ENCODE data around the gene PNPLA2.

DNA sequence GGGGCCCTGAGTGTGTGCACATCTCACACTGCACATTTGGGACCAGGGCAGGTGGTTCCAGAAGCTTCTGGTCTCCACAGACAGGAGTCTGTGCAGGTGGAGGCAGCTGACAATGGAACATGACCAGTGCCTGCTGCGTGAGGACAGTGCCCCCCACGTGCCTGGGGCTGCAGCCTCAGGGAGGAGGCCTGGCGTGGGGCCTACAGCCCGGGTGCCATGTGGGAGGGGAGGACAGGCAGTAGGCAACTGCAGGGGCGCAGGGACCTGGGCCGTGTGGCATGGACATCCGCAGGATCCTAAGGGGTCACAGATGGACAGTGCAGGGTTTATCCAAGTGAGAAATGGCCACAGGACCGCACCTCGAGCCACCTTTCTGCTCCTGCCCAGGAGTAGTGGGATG lies 52.8 kb downstream of the PNPLA2 start:
- TF ChIP-seq, protein P1, sequence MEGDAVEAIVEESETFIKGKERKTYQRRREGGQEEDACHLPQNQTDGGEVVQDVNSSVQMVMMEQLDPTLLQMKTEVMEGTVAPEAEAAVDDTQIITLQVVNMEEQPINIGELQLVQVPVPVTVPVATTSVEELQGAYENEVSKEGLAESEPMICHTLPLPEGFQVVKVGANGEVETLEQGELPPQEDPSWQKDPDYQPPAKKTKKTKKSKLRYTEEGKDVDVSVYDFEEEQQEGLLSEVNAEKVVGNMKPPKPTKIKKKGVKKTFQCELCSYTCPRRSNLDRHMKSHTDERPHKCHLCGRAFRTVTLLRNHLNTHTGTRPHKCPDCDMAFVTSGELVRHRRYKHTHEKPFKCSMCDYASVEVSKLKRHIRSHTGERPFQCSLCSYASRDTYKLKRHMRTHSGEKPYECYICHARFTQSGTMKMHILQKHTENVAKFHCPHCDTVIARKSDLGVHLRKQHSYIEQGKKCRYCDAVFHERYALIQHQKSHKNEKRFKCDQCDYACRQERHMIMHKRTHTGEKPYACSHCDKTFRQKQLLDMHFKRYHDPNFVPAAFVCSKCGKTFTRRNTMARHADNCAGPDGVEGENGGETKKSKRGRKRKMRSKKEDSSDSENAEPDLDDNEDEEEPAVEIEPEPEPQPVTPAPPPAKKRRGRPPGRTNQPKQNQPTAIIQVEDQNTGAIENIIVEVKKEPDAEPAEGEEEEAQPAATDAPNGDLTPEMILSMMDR (IDR thresholded peaks at IDR 0.05): no peak
- TF ChIP-seq POLR2A (IDR thresholded peaks at IDR 0.05; ENCODE audit: low read depth): no peak

Data from esophagus muscularis mucosa (tissue), 3 donors.